Fibroblast of gingiva (primary cell): Measurements from ENCODE around the gene SLC24A4.
A peak's percentile ranks its signal among the peaks of the same experiment; 100 is the strongest.

ENCODE experiments used
- DNase-seq: peaks from one replicate; pipeline ENCODE4 v3.0.0-alpha.2; 2011; ENCODE audit warnings: low read depth

Gene SLC24A4

GRCh38 chr14:92546347-92547053 is 223.5 kb downstream of the SLC24A4 start:
- DNase-seq = no peak

GRCh38 chr14:92549105-92549858 is 226.3 kb downstream of the SLC24A4 start:
- no peak for DNase-seq

- peak; percentile 50 for DNase-seq
Measured at GRCh38 chr14:92549859-92550230, 226.9 kb downstream of the SLC24A4 start.
